Vagina (tissue), 2 donors: ENCODE measurements around the gene TPT1. TPM values are rescaled to one million over a fixed set of nuclear protein-coding genes. Genes with fewer than 3 reads are reported as not detected.

Source experiments
- DNase-seq, 2 donors: peaks; one replicate each; pipeline ENCODE4 v3.0.0-alpha.2; 2017; ENCODE audit errors: extremely low spot score in 2 of 2
- H3K27ac ChIP-seq: fragments of 200-600 bp; sonication (generic); one replicate; pipeline ENCODE4 v1.5.1; 2019
- H3K27me3 ChIP-seq: fragments of 200-600 bp; sonication (generic); one replicate; pipeline ENCODE4 v1.5.1; 2019
- H3K36me3 ChIP-seq, 2 donors: fragments of 200-600 bp; sonication (generic); one replicate each; pipeline ENCODE4 v1.5.1; 2017 to 2019
- H3K4me1 ChIP-seq: fragments of 200-600 bp; sonication (generic); one replicate; pipeline ENCODE4 v1.5.1; 2019
- H3K4me3 ChIP-seq, 2 donors: fragments of 200-600 bp; sonication (generic); 1 replicate in 1 of 2; 2 replicates in 1 of 2; pipeline ENCODE4 v1.5.1; 2016 to 2019
- H3K9me3 ChIP-seq: fragments of 200-600 bp; sonication (generic); one replicate; pipeline ENCODE4 v1.5.1; 2019
- CTCF ChIP-seq, 3 experiments: fragments of 450-650 bp in 2 of 3; fragments of 200-600 bp in 1 of 3; sonication (generic) in 1 of 3; IDR thresholded peaks; one replicate each; pipeline ENCODE4 v1.5.1; 2017 to 2019; ENCODE audit warnings: antibody characterized with exemption in 3 of 3, mild to moderate bottlenecking in 2 of 3, moderate library complexity in 2 of 3
- POLR2A ChIP-seq, 2 donors: fragments of 450-650 bp; IDR thresholded peaks; one replicate each; pipeline ENCODE4 v1.6.1; 2017; ENCODE audit warnings: antibody characterized with exemption in 2 of 2, mild to moderate bottlenecking in 2 of 2, moderate library complexity in 2 of 2
- POLR2AphosphoS5 ChIP-seq, 2 donors: sonication (generic); formaldehyde crosslinking; IDR thresholded peaks; one replicate each; pipeline ENCODE4 v1.9.0; 2017; ENCODE audit warnings: antibody characterized with exemption in 2 of 2, mild to moderate bottlenecking in 2 of 2, low read depth in 1 of 2; ENCODE audit not compliant: insufficient read depth in 1 of 2
- intact Hi-C: fragments of 100-400 bp; cut with DNase I; formaldehyde crosslinking; loops from one replicate; pipeline ENCODE4 v1.15.1; 2023
- total RNA-seq: library from RNA; depleted of rRNA; stranded (reverse); fragments of >200 nt; gene quantifications from one replicate; pipeline ENCODE4 v1.2.3, GENCODE V29; 2016

The TPT1 gene
- total RNA-seq, 1 donor from 2014 or later, result 3,952 TPM

- intact Hi-C loops, result no loop called here
- H3K27ac ChIP-seq, result no peak overlapping the region
- no peak for TF ChIP-seq POLR2A (IDR thresholded peaks at IDR 0.05)
- no peak for TF ChIP-seq CTCF (IDR thresholded peaks at IDR 0.05)
- TF ChIP-seq POLR2AphosphoS5 (IDR thresholded peaks at IDR 0.05; ENCODE audit: insufficient read depth in 1 of 2, low read depth in 1 of 2), result no peak
Observed at GRCh38 chr13:45332831-45333219, 8.2 kb downstream of the TPT1 start.

GRCh38 chr13:45332036-45332830 lies 8.8 kb downstream of the TPT1 start:
- H3K27ac ChIP-seq, result no peak overlapping the region

More at GRCh38 chr13:45332831-45333219, 8.2 kb downstream of the TPT1 start:
- Histone ChIP-seq H3K36me3 (peaks cover 0 to 31% of the 10 kb centered on the region in 2 donors), H3K4me1 (peaks cover 76% of the 10 kb centered on the region), H3K4me3 (no peak overlapping the region), H3K9me3 (no peaks in the 10 kb centered on the region), H3K27me3 (no peaks in the 10 kb centered on the region)
- DNase-seq, result no peak

GRCh38 chr13:45331692-45332035 lies 9.3 kb downstream of the TPT1 start:
- Histone ChIP-seq H3K9me3 (no peaks in the 10 kb centered on the region), H3K4me1 (peaks cover 65% of the 10 kb centered on the region), H3K36me3 (peaks cover 0 to 19% of the 10 kb centered on the region in 2 donors), H3K27ac (no peak overlapping the region), H3K4me3 (no peak overlapping the region), H3K27me3 (no peaks in the 10 kb centered on the region)
- intact Hi-C loops, result no loop called here
- no peak for DNase-seq
- TF ChIP-seq CTCF (IDR thresholded peaks at IDR 0.05) (no peak), POLR2A (IDR thresholded peaks at IDR 0.05) (no peak), POLR2AphosphoS5 (IDR thresholded peaks at IDR 0.05; ENCODE audit: insufficient read depth in 1 of 2, low read depth in 1 of 2) (no peak)

More at GRCh38 chr13:45332036-45332830, 8.8 kb downstream of the TPT1 start:
- Histone ChIP-seq H3K36me3 (peaks cover 0 to 25% of the 10 kb centered on the region in 2 donors), H3K4me1 (peaks cover 70% of the 10 kb centered on the region), H3K27me3 (no peaks in the 10 kb centered on the region), H3K9me3 (no peaks in the 10 kb centered on the region), H3K4me3 (no peak overlapping the region)
- DNase-seq, result no peak
- intact Hi-C loops, result no loop called here
- TF ChIP-seq POLR2A (IDR thresholded peaks at IDR 0.05) (no peak), POLR2AphosphoS5 (IDR thresholded peaks at IDR 0.05; ENCODE audit: insufficient read depth in 1 of 2, low read depth in 1 of 2) (no peak), CTCF (IDR thresholded peaks at IDR 0.05) (no peak)

GRCh38 chr13:45331123-45331619 lies 9.8 kb downstream of the TPT1 start:
- Histone ChIP-seq H3K27me3 (no peaks in the 10 kb centered on the region), H3K27ac (no peak overlapping the region), H3K4me1 (peaks cover 62% of the 10 kb centered on the region), H3K4me3 (no peak overlapping the region), H3K36me3 (peaks cover 0 to 14% of the 10 kb centered on the region in 2 donors), H3K9me3 (no peaks in the 10 kb centered on the region)
- TF ChIP-seq POLR2A (IDR thresholded peaks at IDR 0.05), result no peak
- TF ChIP-seq POLR2AphosphoS5 (IDR thresholded peaks at IDR 0.05; ENCODE audit: insufficient read depth in 1 of 2, low read depth in 1 of 2), result no peak
- no peak for TF ChIP-seq CTCF (IDR thresholded peaks at IDR 0.05)
- no peak for DNase-seq
- intact Hi-C loops, result no loop called here

- no peak for DNase-seq
- peaks cover 48% of the 10 kb centered on the region for H3K4me1 ChIP-seq
- no peak overlapping the region for H3K4me3 ChIP-seq
Observed at GRCh38 chr13:45328661-45329111, 12.3 kb downstream of the TPT1 start.

More at GRCh38 chr13:45328661-45329111, 12.3 kb downstream of the TPT1 start:
- intact Hi-C loops, result no loop called here
- Histone ChIP-seq H3K9me3 (no peaks in the 10 kb centered on the region), H3K27ac (no peak overlapping the region), H3K27me3 (no peaks in the 10 kb centered on the region), H3K36me3 (no peaks in the 10 kb centered on the region)
- TF ChIP-seq POLR2AphosphoS5 (IDR thresholded peaks at IDR 0.05; ENCODE audit: insufficient read depth in 1 of 2, low read depth in 1 of 2), result no peak
- no peak for TF ChIP-seq CTCF (IDR thresholded peaks at IDR 0.05)
- TF ChIP-seq POLR2A (IDR thresholded peaks at IDR 0.05), result no peak
